Activated naive CD8-positive, alpha-beta T cell (primary cell): Measurements from ENCODE around the gene ZNF283.

Source experiments
- H3K27ac Mint-ChIP-seq: one replicate; pipeline ENCODE4 v1.8.0; 2021; ENCODE audit warnings: mixed read lengths
- H3K27me3 Mint-ChIP-seq: one replicate; pipeline ENCODE4 v1.8.0; 2021; ENCODE audit warnings: mixed read lengths
- H3K36me3 Mint-ChIP-seq: one replicate; pipeline ENCODE4 v1.8.0; 2021; ENCODE audit warnings: mixed read lengths
- H3K4me1 Mint-ChIP-seq: one replicate; pipeline ENCODE4 v1.8.0; 2021; ENCODE audit warnings: low read depth, mixed read lengths
- H3K4me3 Mint-ChIP-seq: one replicate; pipeline ENCODE4 v1.8.0; 2021; ENCODE audit warnings: mild to moderate bottlenecking, mixed read lengths
- H3K9me3 Mint-ChIP-seq: one replicate; pipeline ENCODE4 v1.8.0; 2021; ENCODE audit warnings: low read depth, mixed read lengths

Gene ZNF283

DNA sequence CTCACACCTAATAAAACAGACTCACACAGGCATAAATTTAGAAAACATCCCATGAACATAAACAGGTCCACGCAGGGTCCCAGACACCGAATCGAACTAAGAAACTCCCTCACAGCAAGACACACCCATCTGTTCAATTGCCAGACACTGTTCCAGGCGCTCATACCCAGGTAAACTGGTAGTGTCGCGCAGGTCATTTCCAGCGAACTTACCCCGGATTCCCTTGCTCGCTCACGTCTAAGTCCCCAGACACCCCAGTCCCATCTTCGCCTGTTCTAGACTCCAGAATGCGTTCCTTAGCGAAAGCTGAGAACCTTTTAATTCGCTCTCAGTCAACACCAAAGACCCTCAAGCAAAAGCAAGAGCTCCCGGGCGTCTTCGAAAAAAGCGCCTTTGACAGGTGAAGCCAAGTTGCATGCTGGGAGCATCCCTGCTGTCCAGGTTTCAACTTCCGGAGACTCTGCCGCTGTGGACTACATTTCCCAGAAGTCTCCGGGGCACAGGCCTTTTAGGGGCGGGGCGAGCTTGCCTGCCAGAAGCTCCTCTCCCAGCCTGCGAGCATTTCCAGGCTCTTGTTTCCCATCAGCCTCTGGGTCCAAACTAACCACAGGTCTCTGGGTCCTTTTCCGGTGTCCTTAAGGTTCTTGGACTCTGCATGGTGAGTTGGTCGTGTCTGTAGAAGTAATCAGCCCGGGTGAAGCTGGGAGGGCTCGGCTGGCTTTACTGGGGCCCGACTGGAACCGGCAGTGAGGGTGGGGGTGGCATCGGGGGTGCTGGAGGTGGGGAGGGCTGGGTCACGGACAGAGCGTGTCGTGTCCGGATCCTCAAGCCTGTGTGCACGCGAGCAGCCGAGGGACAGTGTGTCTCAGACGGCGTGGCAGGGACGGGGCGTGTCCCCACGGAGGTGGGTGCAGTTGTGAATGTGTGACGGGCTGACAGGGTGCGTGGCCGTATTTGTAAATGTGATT lies at the start of gene ZNF283:
ZNF283 (plus strand) TSS at position 535 of the 968 bp plus-strand sequence. CDS start 6,184 bp downstream, outside the sequence.
- Mint-ChIP-seq H3K36me3 (peaks cover 15% of the 10 kb centered on the region), H3K4me1 (peaks cover 20% of the 10 kb centered on the region), H3K9me3 (no peaks in the 10 kb centered on the region), H3K27me3 (peaks cover 2% of the 10 kb centered on the region), H3K27ac (peak within 1 kb of the TSS; percentile 46), H3K4me3 (peak within 1 kb of the TSS; percentile 91)

- H3K27me3 Mint-ChIP-seq: no peaks in the 10 kb centered on the region
- H3K36me3 Mint-ChIP-seq: peaks cover 6% of the 10 kb centered on the region
- no peaks in the 10 kb centered on the region for H3K9me3 Mint-ChIP-seq
- peak overlapping the region; percentile 88 for H3K4me3 Mint-ChIP-seq
- peak overlapping the region; percentile 74 for H3K27ac Mint-ChIP-seq
- peaks cover 70% of the 10 kb centered on the region for H3K4me1 Mint-ChIP-seq
Observed at GRCh38 chr19:43778651-43779050, 48.5 kb upstream of the ZNF283 start.

- Mint-ChIP-seq H3K9me3 (no peaks in the 10 kb centered on the region), H3K36me3 (peaks cover 6% of the 10 kb centered on the region), H3K4me3 (peak overlapping the region; percentile 88), H3K27ac (peak overlapping the region; percentile 74), H3K27me3 (no peaks in the 10 kb centered on the region), H3K4me1 (peaks cover 76% of the 10 kb centered on the region)
Observed at GRCh38 chr19:43779147-43779819, 47.8 kb upstream of the ZNF283 start.

DNA sequence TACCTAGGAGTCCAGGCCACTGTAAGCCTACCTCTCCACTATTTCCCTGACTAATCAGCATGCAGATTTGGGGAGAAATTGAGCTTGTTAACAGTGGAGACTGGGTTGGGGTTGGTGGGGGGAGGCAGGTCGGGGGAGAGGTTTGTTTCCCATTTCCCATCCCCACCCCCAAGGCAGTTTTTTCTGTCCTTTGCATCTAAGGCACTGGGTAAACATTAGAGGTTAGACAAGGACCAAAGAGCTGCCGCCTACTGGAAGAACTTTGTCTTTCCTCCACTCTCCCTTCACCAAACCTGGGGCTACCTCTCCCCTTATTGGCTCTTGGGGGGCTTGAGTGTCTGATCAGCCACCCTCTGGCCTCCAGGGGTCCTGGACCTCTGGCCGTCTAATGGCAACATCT lies 47.3 kb upstream of the ZNF283 start:
- H3K4me1 Mint-ChIP-seq: peaks cover 81% of the 10 kb centered on the region
- H3K27ac Mint-ChIP-seq: peak overlapping the region; percentile 74
- no peaks in the 10 kb centered on the region for H3K27me3 Mint-ChIP-seq
- H3K4me3 Mint-ChIP-seq: peak overlapping the region; percentile 88
- peaks cover 6% of the 10 kb centered on the region for H3K36me3 Mint-ChIP-seq
- H3K9me3 Mint-ChIP-seq: no peaks in the 10 kb centered on the region

GRCh38 chr19:43780706-43781525 lies 46.2 kb upstream of the ZNF283 start, which contains the start of gene KCNN4:
Gene KCNN4, minus strand, starts transcription at chr19:43780973. Its CDS starts 112 bp downstream, at chr19:43780861.
- H3K27ac Mint-ChIP-seq: peak within 1 kb of the TSS; percentile 95
- H3K36me3 Mint-ChIP-seq: peaks cover 4% of the 10 kb centered on the region
- peaks cover 78% of the 10 kb centered on the region for H3K4me1 Mint-ChIP-seq
- no peaks in the 10 kb centered on the region for H3K27me3 Mint-ChIP-seq
- H3K9me3 Mint-ChIP-seq: no peaks in the 10 kb centered on the region
- peak within 1 kb of the TSS; percentile 88 for H3K4me3 Mint-ChIP-seq

DNA sequence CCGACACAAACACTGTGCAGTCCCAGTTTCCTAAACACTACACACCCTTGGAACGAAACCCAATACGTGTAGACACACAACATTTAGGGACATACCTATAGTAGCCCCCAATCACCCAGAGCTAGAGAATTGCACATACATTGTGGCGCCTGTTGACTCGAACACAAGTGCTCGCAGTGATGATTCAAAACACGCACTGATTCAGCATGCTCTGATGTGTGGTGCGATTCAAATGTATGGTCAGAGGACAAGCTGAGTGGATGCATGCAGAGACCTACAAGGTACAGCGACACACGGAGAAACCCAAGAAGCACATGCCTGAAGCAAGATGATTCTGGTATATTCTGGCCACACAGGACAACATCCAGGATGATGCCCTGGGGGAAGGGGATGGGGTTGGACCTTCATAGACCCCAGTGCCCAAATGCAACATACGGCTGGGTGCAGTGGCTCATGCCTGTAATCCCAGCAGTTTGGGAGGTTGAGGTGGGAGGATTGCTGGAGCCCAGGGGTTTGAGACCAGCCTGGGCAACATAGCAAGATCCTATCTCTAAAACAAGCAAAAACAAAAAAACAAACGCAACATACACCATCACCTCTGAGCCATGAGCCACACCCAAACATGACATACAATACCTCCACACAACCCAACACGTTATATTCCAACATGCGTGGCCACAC lies 45.4 kb upstream of the ZNF283 start:
- Mint-ChIP-seq H3K9me3 (no peaks in the 10 kb centered on the region), H3K27ac (peak overlapping the region; percentile 95), H3K27me3 (no peaks in the 10 kb centered on the region), H3K4me1 (peaks cover 71% of the 10 kb centered on the region), H3K36me3 (no peaks in the 10 kb centered on the region), H3K4me3 (peak overlapping the region; percentile 88)

DNA sequence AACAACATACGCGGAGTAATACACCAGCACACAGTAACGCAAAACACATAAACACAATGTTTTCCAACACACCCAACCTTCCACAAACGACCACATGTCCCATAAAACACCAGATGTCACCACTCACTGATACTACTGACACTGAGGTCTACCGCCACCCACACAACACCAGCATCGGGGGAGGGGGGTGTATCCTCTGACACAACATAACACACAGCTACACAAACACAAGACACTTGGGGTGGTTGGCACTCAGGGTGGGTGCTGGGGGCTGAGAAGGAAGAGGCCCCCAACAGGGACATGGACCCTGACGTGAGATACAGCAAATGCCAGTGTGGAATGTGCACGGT lies 44.8 kb upstream of the ZNF283 start:
- Mint-ChIP-seq H3K4me3 (peak overlapping the region; percentile 88), H3K9me3 (no peaks in the 10 kb centered on the region), H3K27me3 (no peaks in the 10 kb centered on the region), H3K36me3 (no peaks in the 10 kb centered on the region), H3K4me1 (peaks cover 65% of the 10 kb centered on the region), H3K27ac (peak overlapping the region; percentile 95)

DNA sequence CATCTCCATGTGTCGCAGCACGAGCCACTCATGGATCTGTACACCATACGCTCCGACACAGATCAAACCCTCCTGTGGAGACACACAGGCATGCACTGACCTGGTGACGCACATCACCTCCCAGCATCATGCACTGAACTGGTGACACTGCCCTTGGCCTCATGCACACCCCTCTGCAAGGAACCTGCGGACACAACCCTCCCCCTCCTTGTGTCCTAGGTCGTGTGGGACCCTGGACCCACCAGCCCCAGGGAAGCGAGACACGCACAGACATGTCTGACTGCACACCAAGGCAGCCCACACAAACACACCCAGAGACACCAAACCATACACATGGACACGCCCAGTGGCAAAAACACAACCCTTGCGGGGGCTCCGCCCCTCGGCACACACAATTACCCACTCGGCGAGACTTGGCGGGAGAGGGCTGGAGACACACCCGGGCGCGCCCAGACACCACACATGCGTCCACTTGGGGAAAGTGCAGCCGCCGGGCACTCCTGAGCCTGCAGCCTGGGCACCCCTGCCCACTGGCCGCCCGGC lies 44.4 kb upstream of the ZNF283 start:
- H3K27me3 Mint-ChIP-seq: no peaks in the 10 kb centered on the region
- no peaks in the 10 kb centered on the region for H3K36me3 Mint-ChIP-seq
- H3K9me3 Mint-ChIP-seq: no peaks in the 10 kb centered on the region
- peak overlapping the region; percentile 95 for H3K27ac Mint-ChIP-seq
- peaks cover 61% of the 10 kb centered on the region for H3K4me1 Mint-ChIP-seq
- peak overlapping the region; percentile 88 for H3K4me3 Mint-ChIP-seq

DNA sequence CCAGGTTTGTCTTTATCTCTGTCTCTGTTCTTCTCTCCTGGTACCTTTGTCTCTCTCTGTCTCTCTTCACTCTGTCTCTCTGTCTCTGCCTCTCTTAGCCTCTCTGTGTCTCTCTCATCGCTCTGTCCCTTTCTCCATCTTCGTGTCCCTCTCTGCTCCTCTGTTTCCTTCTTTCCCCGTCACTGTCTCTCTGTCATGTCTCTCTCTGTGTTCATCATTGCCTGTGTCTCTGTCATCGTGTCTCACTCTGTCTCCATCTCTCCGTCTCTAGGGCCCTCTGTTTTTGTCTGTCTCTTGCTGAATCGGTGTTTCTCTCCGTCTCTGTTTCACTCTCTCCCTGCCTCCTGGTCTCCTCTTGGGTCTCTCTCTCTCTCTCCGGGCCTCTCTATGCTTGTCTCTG lies 43.5 kb upstream of the ZNF283 start:
- Mint-ChIP-seq H3K9me3 (no peaks in the 10 kb centered on the region), H3K27me3 (no peaks in the 10 kb centered on the region), H3K4me3 (peak overlapping the region; percentile 73), H3K36me3 (no peaks in the 10 kb centered on the region), H3K4me1 (peaks cover 52% of the 10 kb centered on the region), H3K27ac (peak overlapping the region; percentile 95)

DNA sequence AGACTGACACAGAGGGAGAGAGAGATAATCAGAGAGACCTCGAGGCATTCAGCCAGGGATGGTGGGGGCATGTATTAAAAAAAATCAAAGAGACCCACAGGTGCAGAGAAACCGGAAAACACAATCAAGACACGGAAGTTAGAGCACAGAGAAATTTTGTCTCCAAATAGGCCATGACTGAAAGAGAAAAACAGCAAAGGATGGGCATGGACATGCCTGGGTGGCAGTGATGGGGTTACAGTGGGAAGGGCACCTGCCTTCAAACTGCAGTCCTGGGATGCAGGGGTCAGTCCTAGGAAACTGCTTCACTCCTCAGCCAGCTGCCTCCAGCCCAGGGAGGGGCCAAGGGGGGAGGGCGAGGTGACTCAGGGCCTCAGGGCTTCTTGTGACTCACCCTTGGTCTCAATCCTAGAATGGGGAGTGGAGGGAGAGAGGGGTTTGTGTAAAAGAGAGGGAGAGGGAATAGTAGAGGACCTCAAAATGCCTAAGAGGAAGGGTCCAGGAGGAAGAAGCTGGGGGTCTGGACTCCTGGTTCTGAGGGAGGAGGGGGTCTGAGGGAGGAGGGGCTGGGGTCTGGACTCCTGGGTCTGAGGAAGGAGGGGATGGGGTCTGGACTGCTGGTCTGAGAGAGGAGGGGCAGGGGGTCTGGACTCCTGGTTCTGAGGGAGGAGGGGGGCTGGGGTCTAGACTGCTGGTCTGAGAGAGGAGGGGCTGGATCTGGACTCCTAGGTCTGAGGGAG lies 42.7 kb upstream of the ZNF283 start:
- peaks cover 46% of the 10 kb centered on the region for H3K4me1 Mint-ChIP-seq
- H3K36me3 Mint-ChIP-seq: no peaks in the 10 kb centered on the region
- peak overlapping the region; percentile 95 for H3K27ac Mint-ChIP-seq
- H3K27me3 Mint-ChIP-seq: peaks cover 2% of the 10 kb centered on the region
- H3K9me3 Mint-ChIP-seq: no peaks in the 10 kb centered on the region
- peak overlapping the region; percentile 73 for H3K4me3 Mint-ChIP-seq

- peaks cover 39% of the 10 kb centered on the region for H3K4me1 Mint-ChIP-seq
- no peaks in the 10 kb centered on the region for H3K9me3 Mint-ChIP-seq
- H3K27me3 Mint-ChIP-seq: peaks cover 2% of the 10 kb centered on the region
- H3K27ac Mint-ChIP-seq: peak overlapping the region; percentile 95
- peak overlapping the region; percentile 73 for H3K4me3 Mint-ChIP-seq
- no peaks in the 10 kb centered on the region for H3K36me3 Mint-ChIP-seq
Observed at GRCh38 chr19:43784981-43785808, 41.9 kb upstream of the ZNF283 start.

- Mint-ChIP-seq H3K36me3 (no peaks in the 10 kb centered on the region), H3K4me1 (peaks cover 31% of the 10 kb centered on the region), H3K27me3 (peaks cover 5% of the 10 kb centered on the region), H3K9me3 (no peaks in the 10 kb centered on the region), H3K27ac (no peak overlapping the region), H3K4me3 (no peak overlapping the region)
Observed at GRCh38 chr19:43786665-43787064, 40.5 kb upstream of the ZNF283 start.

GRCh38 chr19:43789029-43789428 lies 38.1 kb upstream of the ZNF283 start:
- H3K9me3 Mint-ChIP-seq: no peaks in the 10 kb centered on the region
- peaks cover 12% of the 10 kb centered on the region for H3K4me1 Mint-ChIP-seq
- H3K4me3 Mint-ChIP-seq: no peak overlapping the region
- H3K27ac Mint-ChIP-seq: no peak overlapping the region
- no peaks in the 10 kb centered on the region for H3K36me3 Mint-ChIP-seq
- peaks cover 15% of the 10 kb centered on the region for H3K27me3 Mint-ChIP-seq
